PFSK-1 (cell line): Measurements from ENCODE around the gene DUOX2.

ENCODE experiments used
- FOXP2 ChIP-seq: optimal IDR thresholded peaks from 2 replicates; pipeline ENCODE3; 2011; ENCODE audit warnings: borderline replicate concordance, control low read depth, inconsistent platforms; ENCODE audit not compliant: insufficient read depth; ENCODE audit errors: extremely low read length, extremely low read depth
- POLR2AphosphoS5 ChIP-seq: IDR thresholded peaks from 2 replicates; pipeline ENCODE4 v1.6.1; 2012; ENCODE audit warnings: low read depth, mild to moderate bottlenecking, control low read depth, low read length, moderate library complexity
- SIN3A ChIP-seq: IDR thresholded peaks from 2 replicates; pipeline ENCODE4 v1.6.1; 2012; ENCODE audit warnings: mild to moderate bottlenecking, low read length, moderate library complexity, borderline replicate concordance; ENCODE audit not compliant: insufficient read depth
- TAF1 ChIP-seq: IDR thresholded peaks from 2 replicates; pipeline ENCODE4 v1.6.1; 2012; ENCODE audit warnings: low read length, control low read depth, borderline replicate concordance; ENCODE audit not compliant: insufficient read depth
- TF ChIP-seq, protein P1 (sequence below), 2 experiments: IDR thresholded peaks; 2 replicates each; pipeline versions ENCODE4 v1.6.1 to v1.8.0; 2011 to 2012; ENCODE audit warnings: low read depth in 2 of 2, low read length in 2 of 2, control low read depth in 1 of 2, inconsistent platforms in 1 of 2, mild to moderate bottlenecking in 1 of 2, moderate library complexity in 1 of 2; ENCODE audit not compliant: insufficient read depth in 1 of 2

DUOX2 gene

DNA sequence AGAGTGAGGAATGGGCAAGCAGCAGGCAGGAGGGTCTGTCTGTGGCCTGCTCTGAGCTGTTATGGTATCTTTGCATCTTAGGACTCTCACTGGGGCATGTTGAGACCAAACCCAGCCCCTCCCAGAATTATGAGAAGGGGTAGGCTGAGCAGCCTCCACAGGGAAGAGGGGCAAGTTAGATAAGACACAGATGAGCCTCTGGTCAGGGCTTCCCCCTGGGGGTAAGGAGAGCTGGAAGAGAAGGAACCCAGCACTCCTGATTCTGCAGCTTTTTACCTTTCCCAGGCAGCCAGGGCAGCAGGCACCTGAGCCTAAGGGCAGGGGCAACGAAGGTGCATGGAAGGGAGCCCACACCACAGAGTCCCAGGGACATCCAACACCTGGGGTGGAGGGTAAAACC lies 35.1 kb upstream of the DUOX2 start:
- TF ChIP-seq FOXP2, result no peak
- TF ChIP-seq TAF1, result no peak
- TF ChIP-seq, protein P1, sequence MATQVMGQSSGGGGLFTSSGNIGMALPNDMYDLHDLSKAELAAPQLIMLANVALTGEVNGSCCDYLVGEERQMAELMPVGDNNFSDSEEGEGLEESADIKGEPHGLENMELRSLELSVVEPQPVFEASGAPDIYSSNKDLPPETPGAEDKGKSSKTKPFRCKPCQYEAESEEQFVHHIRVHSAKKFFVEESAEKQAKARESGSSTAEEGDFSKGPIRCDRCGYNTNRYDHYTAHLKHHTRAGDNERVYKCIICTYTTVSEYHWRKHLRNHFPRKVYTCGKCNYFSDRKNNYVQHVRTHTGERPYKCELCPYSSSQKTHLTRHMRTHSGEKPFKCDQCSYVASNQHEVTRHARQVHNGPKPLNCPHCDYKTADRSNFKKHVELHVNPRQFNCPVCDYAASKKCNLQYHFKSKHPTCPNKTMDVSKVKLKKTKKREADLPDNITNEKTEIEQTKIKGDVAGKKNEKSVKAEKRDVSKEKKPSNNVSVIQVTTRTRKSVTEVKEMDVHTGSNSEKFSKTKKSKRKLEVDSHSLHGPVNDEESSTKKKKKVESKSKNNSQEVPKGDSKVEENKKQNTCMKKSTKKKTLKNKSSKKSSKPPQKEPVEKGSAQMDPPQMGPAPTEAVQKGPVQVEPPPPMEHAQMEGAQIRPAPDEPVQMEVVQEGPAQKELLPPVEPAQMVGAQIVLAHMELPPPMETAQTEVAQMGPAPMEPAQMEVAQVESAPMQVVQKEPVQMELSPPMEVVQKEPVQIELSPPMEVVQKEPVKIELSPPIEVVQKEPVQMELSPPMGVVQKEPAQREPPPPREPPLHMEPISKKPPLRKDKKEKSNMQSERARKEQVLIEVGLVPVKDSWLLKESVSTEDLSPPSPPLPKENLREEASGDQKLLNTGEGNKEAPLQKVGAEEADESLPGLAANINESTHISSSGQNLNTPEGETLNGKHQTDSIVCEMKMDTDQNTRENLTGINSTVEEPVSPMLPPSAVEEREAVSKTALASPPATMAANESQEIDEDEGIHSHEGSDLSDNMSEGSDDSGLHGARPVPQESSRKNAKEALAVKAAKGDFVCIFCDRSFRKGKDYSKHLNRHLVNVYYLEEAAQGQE (IDR thresholded peaks at IDR 0.05; ENCODE audit: insufficient read depth in 1 of 2, low read depth in 2 of 2, low read length in 2 of 2), result no peak
- no peak for TF ChIP-seq SIN3A
- TF ChIP-seq POLR2AphosphoS5, result no peak

DNA sequence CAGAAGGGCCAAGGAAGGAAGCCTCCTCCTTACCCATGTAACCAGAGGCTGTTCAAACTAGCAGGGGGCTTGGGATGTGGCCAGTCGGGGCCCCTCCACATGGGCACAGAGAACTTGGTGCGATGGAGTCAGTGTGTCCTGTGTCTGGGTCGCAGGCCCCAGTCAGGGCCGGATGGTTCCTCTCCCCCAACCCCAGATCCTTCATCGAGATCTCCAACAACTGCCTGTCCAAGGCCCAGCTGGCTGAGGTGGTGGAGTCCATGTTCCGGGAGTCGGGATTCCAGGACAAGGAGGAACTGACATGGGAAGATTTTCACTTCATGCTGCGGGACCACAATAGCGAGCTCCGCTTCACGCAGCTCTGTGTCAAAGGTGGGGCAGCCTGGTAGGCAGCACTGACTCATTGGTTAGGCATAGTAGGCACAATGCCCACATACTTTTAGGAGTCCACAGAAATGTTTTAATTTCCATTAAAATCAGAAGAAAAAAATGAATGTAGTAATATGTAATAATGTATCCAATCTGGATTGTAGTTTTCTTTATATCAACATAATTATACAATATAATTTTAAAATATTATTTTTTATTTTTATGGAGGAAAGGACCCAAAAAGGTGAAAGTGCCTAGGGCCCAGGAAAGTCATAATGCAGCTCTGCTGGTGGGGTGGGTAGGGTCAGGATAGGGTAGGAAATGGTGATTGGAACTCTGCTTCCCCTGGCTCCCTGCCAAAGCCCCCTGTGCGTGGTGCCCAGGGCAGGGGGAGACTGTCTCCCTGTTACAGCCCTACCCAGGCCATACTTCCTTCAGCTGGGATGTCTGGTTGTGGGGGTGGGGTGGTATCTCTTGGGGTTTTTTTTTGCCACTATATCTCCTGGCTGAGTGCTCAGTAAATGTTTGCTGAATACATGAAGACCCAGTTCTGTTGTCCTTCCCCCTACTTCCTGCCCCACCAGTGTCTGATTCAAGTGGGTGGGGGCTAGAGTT lies 34.4 kb upstream of the DUOX2 start:
- TF ChIP-seq TAF1, result no peak

DNA sequence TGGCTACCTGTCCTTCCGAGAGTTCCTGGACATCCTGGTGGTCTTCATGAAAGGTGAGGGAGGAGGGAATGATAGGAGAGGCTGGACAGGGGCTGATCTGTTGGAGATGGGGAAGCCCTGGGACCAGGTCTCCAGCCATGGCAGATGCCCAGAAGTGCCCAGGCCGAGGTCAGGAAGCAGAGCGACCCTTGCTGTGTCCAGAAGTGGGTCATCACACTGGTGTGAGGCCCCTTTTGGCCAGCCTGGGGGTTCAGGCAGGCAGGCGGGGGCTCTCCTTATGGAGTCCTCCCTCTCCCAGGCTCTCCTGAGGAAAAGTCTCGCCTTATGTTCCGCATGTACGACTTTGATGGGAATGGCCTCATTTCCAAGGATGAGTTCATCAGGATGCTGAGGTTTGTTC lies 33.6 kb upstream of the DUOX2 start:
- TF ChIP-seq, protein P1 (IDR thresholded peaks at IDR 0.05; ENCODE audit: insufficient read depth in 1 of 2, low read depth in 2 of 2, low read length in 2 of 2), result no peak
- no peak for TF ChIP-seq SIN3A
- no peak for TF ChIP-seq TAF1
- TF ChIP-seq FOXP2, result no peak
- no peak for TF ChIP-seq POLR2AphosphoS5

DNA sequence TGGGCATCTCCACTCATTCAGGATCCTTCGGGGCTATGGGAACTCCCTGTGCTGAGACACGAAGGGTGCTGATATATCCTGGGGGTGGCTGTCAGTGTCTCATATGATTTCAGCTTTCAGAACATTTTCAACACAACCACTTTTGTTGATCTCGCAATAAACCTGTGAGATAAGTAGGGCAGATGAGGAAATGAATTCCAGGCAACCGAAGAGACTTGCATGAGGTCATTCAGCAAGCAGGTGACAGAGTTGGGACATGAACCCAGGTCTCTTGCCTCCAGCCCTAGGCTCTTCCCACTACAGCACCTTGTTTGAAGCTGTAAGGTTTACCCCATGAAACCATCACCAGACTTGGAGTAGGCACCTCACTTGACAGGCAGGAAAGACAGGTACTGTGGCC lies 32.4 kb upstream of the DUOX2 start:
- no peak for TF ChIP-seq FOXP2
- no peak for TF ChIP-seq TAF1
- TF ChIP-seq, protein P1 (IDR thresholded peaks at IDR 0.05; ENCODE audit: insufficient read depth in 1 of 2, low read depth in 2 of 2, low read length in 2 of 2), result no peak
- no peak for TF ChIP-seq POLR2AphosphoS5
- no peak for TF ChIP-seq SIN3A

DNA sequence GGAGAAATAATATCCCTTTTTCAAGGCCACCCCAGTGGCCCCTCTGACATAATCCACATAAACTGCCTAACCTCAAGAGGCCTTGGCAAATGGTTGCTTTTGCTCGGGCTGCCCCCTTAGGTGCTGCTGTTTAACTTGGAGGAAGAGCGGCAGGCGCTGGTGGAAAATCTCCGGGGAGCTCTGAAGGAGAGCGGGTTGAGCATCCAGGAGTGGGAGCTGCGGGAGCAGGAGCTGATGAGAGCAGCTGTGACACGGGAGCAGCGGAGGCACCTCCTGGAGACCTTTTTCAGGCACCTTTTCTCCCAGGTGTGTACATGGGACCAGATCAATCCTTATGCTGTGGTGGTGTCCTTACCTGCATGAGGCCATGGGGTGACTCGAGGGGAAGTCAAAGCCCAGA lies 30.8 kb upstream of the DUOX2 start:
- TF ChIP-seq, protein P1 (IDR thresholded peaks at IDR 0.05; ENCODE audit: insufficient read depth in 1 of 2, low read depth in 2 of 2, low read length in 2 of 2), result no peak
- TF ChIP-seq FOXP2, result no peak
- TF ChIP-seq POLR2AphosphoS5, result no peak
- no peak for TF ChIP-seq SIN3A
- TF ChIP-seq TAF1, result no peak
